Measurements from ENCODE around the gene TPM3.
"Not testable (repeated sequence)": the region's sequence is repeated elsewhere in the genome, so short reads cannot be mapped to it uniquely, and the experiment has no call there.

The TPM3 gene

DNA sequence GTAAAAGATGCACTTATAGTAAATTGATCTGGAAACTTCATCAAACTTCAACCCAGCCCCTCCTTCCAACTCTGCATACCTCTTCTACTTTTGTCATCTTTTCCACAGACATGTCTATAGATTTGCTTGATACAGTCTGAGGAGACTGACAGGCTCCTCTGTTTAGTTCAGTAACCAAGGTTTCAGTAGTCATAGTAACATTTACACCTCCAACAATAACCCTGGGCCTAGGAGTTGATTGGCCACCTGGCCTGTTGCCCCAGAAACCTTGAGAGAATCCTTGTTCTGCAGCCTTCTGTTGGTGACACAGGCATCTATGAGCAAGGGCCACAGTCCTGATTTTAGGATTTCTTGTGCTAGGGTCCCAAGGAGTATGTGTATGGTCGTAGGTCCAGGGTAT, 14.3 kb upstream of the TPM3 start, which contains the start of gene CFAP141:
Gene CFAP141, minus strand, starts transcription at position 138 of the 400 bp plus-strand sequence. Its CDS starts 26 bp downstream, at position 112.
- H3K27ac ChIP-seq (ENCODE audit: low read depth, low read length) = peak within 1 kb of the TSS; percentile 64

GRCh38 chr1:154205778-154206177, 13.9 kb upstream of the TPM3 start:
- not testable (repeated sequence) for H2AFZ ChIP-seq (ENCODE audit: low read length, unreplicated experiment); H3K4me3 ChIP-seq (ENCODE audit: low read depth, low read length); H3K27me3 ChIP-seq (ENCODE audit: insufficient read depth, low read length); H3K4me1 ChIP-seq (ENCODE audit: control insufficient read depth, insufficient read depth, low read length, unreplicated experiment); H3K79me2 ChIP-seq (ENCODE audit: control insufficient read depth, insufficient read depth, low read length, unreplicated experiment)
- Histone ChIP-seq H3K27ac (ENCODE audit: low read depth, low read length) (peak overlapping the region; percentile 64), H3K36me3 (ENCODE audit: insufficient read depth, low read length) (peaks cover 19% of the 10 kb centered on the region; the same call in 1 of the 2 replicates)

More for the DNA sequence above, 14.3 kb upstream of the TPM3 start, which contains the start of gene CFAP141:
- no peak within 1 kb of the TSS for H3K4me3 ChIP-seq (ENCODE audit: low read depth, low read length)
- H3K27me3 ChIP-seq (ENCODE audit: insufficient read depth, low read length) = no peaks in the 10 kb centered on the region
- H2AFZ ChIP-seq (ENCODE audit: low read length, unreplicated experiment) = no peak within 1 kb of the TSS
- no peaks in the 10 kb centered on the region for H3K4me1 ChIP-seq (ENCODE audit: control insufficient read depth, insufficient read depth, low read length, unreplicated experiment)
- no peaks in the 10 kb centered on the region for H3K79me2 ChIP-seq (ENCODE audit: control insufficient read depth, insufficient read depth, low read length, unreplicated experiment)
- H3K36me3 ChIP-seq (ENCODE audit: insufficient read depth, low read length) = peaks cover 19% of the 10 kb centered on the region; the same call in 1 of the 2 replicates

GRCh38 chr1:154199563-154199879, 7.6 kb upstream of the TPM3 start:
- no peaks in the 10 kb centered on the region for H3K27me3 ChIP-seq (ENCODE audit: insufficient read depth, low read length)
- H2AFZ ChIP-seq (ENCODE audit: low read length, unreplicated experiment) = peak overlapping the region; percentile 89
- H3K27ac ChIP-seq (ENCODE audit: low read depth, low read length) = no peak overlapping the region
- H3K36me3 ChIP-seq (ENCODE audit: insufficient read depth, low read length) = no peaks in the 10 kb centered on the region
- H3K79me2 ChIP-seq (ENCODE audit: control insufficient read depth, insufficient read depth, low read length, unreplicated experiment) = no peaks in the 10 kb centered on the region
- H3K4me3 ChIP-seq (ENCODE audit: low read depth, low read length) = peak overlapping the region; percentile 56; the same call in 1 of the 2 replicates
- peaks cover 11% of the 10 kb centered on the region for H3K4me1 ChIP-seq (ENCODE audit: control insufficient read depth, insufficient read depth, low read length, unreplicated experiment)

DNA sequence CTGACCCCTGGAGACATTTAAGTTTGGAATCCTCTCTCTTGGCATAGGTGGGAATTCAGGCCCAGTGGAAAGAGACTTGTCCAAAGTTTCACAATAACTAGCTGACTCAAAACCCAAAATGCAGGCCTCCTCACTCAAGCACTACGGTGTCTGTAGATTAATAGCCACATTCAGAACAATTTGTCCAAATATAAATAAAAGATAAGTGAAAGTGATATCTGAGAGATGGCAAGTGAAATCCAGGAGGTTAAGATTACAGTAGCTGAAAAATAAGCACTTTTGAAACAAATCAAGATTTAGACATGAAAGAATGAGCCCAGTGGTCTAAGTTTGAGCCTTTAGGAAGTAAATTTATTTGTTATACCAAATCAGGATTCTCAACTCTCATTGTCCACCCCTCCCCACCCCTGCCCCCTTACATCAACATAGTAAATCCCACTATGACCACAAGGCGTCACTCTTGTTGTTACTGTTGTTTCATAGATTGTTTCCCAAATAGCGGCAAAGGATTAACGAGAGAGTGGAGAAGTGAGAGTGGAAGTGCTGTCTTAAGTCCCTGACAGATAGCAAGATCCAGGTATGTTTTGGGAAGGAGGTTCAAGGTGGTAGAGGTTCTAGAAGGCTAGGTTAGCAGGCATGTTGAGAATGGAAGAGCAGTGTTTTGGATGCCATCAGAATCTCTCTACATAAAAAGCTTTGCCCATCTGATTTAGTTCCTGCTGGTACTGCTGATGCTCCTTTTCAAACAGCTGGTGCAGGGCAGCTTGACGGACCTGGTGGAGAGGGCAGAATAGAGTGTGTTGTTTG, 7.1 kb upstream of the TPM3 start:
- H2AFZ ChIP-seq (ENCODE audit: low read length, unreplicated experiment) = peak overlapping the region; percentile 89
- H3K79me2 ChIP-seq (ENCODE audit: control insufficient read depth, insufficient read depth, low read length, unreplicated experiment) = no peaks in the 10 kb centered on the region
- H3K4me1 ChIP-seq (ENCODE audit: control insufficient read depth, insufficient read depth, low read length, unreplicated experiment) = peaks cover 11% of the 10 kb centered on the region
- peaks cover 4% of the 10 kb centered on the region; the same call in 1 of the 2 replicates for H3K27me3 ChIP-seq (ENCODE audit: insufficient read depth, low read length)
- peak overlapping the region; percentile 21; the same call in 1 of the 2 replicates for H3K27ac ChIP-seq (ENCODE audit: low read depth, low read length)
- peak overlapping the region; percentile 56 for H3K4me3 ChIP-seq (ENCODE audit: low read depth, low read length)
- no peaks in the 10 kb centered on the region for H3K36me3 ChIP-seq (ENCODE audit: insufficient read depth, low read length)

DNA sequence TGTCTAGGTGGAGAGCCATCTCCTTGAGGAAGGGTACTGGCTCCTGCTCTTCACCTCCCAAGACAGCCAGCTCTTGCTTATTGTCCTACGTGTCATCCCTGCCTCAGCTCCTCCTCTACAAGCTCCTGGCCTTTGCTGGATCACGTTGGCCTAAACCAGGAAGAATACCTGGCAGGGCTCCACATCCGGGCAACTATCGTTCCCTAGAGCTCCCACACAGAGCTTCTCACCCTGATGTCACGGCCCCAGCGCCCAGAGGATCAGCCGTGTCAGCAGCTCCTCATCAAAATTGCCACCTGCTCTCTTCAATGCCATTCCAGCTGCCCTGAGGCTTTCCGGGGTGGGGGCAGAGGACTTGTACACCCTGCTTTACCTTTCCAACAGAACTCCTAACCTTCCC, 1.9 kb upstream of the TPM3 start:
- H3K4me3 ChIP-seq (ENCODE audit: low read depth, low read length) = no peak overlapping the region
- H2AFZ ChIP-seq (ENCODE audit: low read length, unreplicated experiment) = no peak overlapping the region
- no peak overlapping the region for H3K27ac ChIP-seq (ENCODE audit: low read depth, low read length)
- no peaks in the 10 kb centered on the region for H3K79me2 ChIP-seq (ENCODE audit: control insufficient read depth, insufficient read depth, low read length, unreplicated experiment)
- H3K27me3 ChIP-seq (ENCODE audit: insufficient read depth, low read length) = peaks cover 15% of the 10 kb centered on the region; the same call in 1 of the 2 replicates
- H3K4me1 ChIP-seq (ENCODE audit: control insufficient read depth, insufficient read depth, low read length, unreplicated experiment) = peaks cover 23% of the 10 kb centered on the region
- no peaks in the 10 kb centered on the region for H3K36me3 ChIP-seq (ENCODE audit: insufficient read depth, low read length)

DNA sequence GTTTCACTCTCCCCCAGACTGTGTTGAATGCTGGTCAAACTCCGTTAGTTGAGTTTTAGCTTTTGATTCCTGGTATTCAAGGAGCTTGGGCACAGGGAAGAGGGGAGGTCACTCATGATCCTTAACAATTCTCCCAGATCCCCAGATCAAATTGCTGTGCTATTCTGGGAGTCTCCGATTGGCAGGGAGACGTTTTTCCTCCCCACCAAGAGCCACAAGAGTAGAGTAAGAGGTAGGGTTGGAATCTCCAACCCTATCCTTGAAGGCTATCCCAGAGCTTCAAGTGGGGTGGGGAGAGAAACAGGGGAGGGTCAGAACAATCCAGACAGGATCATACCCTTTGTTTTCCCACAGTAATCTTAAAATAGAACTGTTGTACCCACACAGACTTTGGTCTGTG, 576 bp upstream of the TPM3 start:
- H3K79me2 ChIP-seq (ENCODE audit: control insufficient read depth, insufficient read depth, low read length, unreplicated experiment) = no peaks in the 10 kb centered on the region
- H3K4me1 ChIP-seq (ENCODE audit: control insufficient read depth, insufficient read depth, low read length, unreplicated experiment) = peaks cover 23% of the 10 kb centered on the region
- no peaks in the 10 kb centered on the region for H3K36me3 ChIP-seq (ENCODE audit: insufficient read depth, low read length)
- H2AFZ ChIP-seq (ENCODE audit: low read length, unreplicated experiment) = no peak overlapping the region
- no peak overlapping the region for H3K4me3 ChIP-seq (ENCODE audit: low read depth, low read length)
- H3K27me3 ChIP-seq (ENCODE audit: insufficient read depth, low read length) = peaks cover 15% of the 10 kb centered on the region; the same call in 1 of the 2 replicates
- no peak overlapping the region for H3K27ac ChIP-seq (ENCODE audit: low read depth, low read length)

DNA sequence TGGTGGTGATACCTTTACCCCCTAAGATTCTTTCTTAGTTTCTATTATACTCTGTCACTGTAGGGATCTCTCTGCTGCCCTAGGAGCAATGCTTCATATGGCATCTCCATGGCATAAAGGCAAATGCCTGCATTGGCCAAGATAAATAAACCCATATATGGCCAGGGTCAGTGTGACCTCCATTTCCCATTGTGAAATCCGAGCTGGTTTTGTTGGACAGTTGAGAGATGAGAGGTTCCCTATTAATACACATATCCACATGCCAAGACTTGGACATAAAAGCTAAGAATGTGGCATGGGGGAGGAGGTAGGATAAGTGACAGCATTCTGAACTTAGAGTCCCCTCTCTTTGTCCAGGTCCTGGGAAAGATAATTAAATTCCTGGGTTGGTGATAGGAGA, 1.4 kb downstream of the TPM3 start:
- Histone ChIP-seq H3K27ac (ENCODE audit: low read depth, low read length) (peak overlapping the region; percentile 45), H3K4me3 (ENCODE audit: low read depth, low read length) (no peak overlapping the region), H3K4me1 (ENCODE audit: control insufficient read depth, insufficient read depth, low read length, unreplicated experiment) (peaks cover 20% of the 10 kb centered on the region)

DNA sequence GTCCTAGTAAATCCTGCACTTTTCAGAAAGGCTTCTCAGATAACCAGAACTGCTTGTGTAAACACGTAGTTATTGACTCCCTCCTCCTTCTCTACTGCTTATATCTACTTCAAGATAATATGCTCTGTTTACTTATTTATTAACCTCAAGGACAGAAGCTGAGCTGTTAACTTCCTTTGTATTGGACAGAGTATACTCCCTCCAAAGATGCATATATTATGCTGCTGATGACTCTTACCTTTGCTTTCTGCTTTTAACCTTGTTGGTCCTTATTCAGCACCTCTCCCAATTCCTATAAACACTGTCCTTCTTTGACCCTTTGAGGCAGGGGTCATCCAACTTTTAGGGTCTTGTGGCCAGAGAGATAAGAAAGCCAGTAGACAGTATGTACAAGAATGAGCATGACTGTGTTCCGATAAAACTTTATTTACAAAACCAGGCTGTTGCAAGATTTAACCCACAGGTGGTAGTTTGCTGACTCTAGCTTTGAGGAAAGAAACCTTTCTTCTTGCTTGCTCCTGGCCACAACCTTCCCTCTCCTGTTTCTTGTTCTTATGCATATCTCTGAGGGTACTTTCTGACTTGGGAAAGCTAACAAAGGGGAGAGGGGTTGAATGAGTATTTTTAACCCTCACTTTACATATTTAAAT, 4.9 kb downstream of the TPM3 start:
- no peak overlapping the region for H3K27ac ChIP-seq (ENCODE audit: low read depth, low read length)
- H3K4me3 ChIP-seq (ENCODE audit: low read depth, low read length) = no peak overlapping the region
- peaks cover 10% of the 10 kb centered on the region for H3K79me2 ChIP-seq (ENCODE audit: control insufficient read depth, insufficient read depth, low read length, unreplicated experiment)
- H3K4me1 ChIP-seq (ENCODE audit: control insufficient read depth, insufficient read depth, low read length, unreplicated experiment) = peaks cover 17% of the 10 kb centered on the region
- no peak overlapping the region for H2AFZ ChIP-seq (ENCODE audit: low read length, unreplicated experiment)
- no peaks in the 10 kb centered on the region for H3K36me3 ChIP-seq (ENCODE audit: insufficient read depth, low read length)
- no peaks in the 10 kb centered on the region for H3K27me3 ChIP-seq (ENCODE audit: insufficient read depth, low read length)

More for the DNA sequence above, 1.4 kb downstream of the TPM3 start:
- Histone ChIP-seq H3K79me2 (ENCODE audit: control insufficient read depth, insufficient read depth, low read length, unreplicated experiment) (no peaks in the 10 kb centered on the region), H2AFZ (ENCODE audit: low read length, unreplicated experiment) (no peak overlapping the region), H3K36me3 (ENCODE audit: insufficient read depth, low read length) (no peaks in the 10 kb centered on the region), H3K27me3 (ENCODE audit: insufficient read depth, low read length) (peaks cover 15% of the 10 kb centered on the region; the same call in 1 of the 2 replicates)

- Histone ChIP-seq H3K27me3 (ENCODE audit: insufficient read depth, low read length) (no peaks in the 10 kb centered on the region), H3K4me3 (ENCODE audit: low read depth, low read length) (no peak overlapping the region), H2AFZ (ENCODE audit: low read length, unreplicated experiment) (no peak overlapping the region), H3K36me3 (ENCODE audit: insufficient read depth, low read length) (no peaks in the 10 kb centered on the region), H3K4me1 (ENCODE audit: control insufficient read depth, insufficient read depth, low read length, unreplicated experiment) (peaks cover 13% of the 10 kb centered on the region), H3K27ac (ENCODE audit: low read depth, low read length) (no peak overlapping the region), H3K79me2 (ENCODE audit: control insufficient read depth, insufficient read depth, low read length, unreplicated experiment) (peaks cover 18% of the 10 kb centered on the region)
Observed at GRCh38 chr1:154186177-154186576, 5.7 kb downstream of the TPM3 start.

- Histone ChIP-seq H2AFZ (ENCODE audit: low read length, unreplicated experiment) (peak overlapping the region; percentile 90), H3K27ac (ENCODE audit: low read depth, low read length) (peak overlapping the region; percentile 87)
Observed at GRCh38 chr1:154183046-154183915, 8.6 kb downstream of the TPM3 start.

More at GRCh38 chr1:154183046-154183915, 8.6 kb downstream of the TPM3 start:
- H3K36me3 ChIP-seq (ENCODE audit: insufficient read depth, low read length) = no peaks in the 10 kb centered on the region
- peaks cover 46% of the 10 kb centered on the region for H3K79me2 ChIP-seq (ENCODE audit: control insufficient read depth, insufficient read depth, low read length, unreplicated experiment)
- H3K27me3 ChIP-seq (ENCODE audit: insufficient read depth, low read length) = no peaks in the 10 kb centered on the region
- peaks cover 28% of the 10 kb centered on the region for H3K4me1 ChIP-seq (ENCODE audit: control insufficient read depth, insufficient read depth, low read length, unreplicated experiment)
- H3K4me3 ChIP-seq (ENCODE audit: low read depth, low read length) = peak overlapping the region; percentile 91

Data from ACC112 (cell line).